Measurements from ENCODE around the gene CDH10.

- TF ChIP-seq CTCF (IDR thresholded peaks at IDR 0.05): no peak
- TF ChIP-seq POLR2A (IDR thresholded peaks at IDR 0.05): no peak
Measured at GRCh38 chr5:24475101-24475500, 169.7 kb downstream of the CDH10 start.
